ENCODE measurements around the gene CLN5. TPM values are rescaled to one million over a fixed set of nuclear protein-coding genes. Genes with fewer than 3 reads are reported as not detected.

CLN5 gene
- total and polyA plus RNA-seq, 2 of the 4 experiments (the other 2 are of a cell fraction), result 11.3 to 15.1 TPM

DNA sequence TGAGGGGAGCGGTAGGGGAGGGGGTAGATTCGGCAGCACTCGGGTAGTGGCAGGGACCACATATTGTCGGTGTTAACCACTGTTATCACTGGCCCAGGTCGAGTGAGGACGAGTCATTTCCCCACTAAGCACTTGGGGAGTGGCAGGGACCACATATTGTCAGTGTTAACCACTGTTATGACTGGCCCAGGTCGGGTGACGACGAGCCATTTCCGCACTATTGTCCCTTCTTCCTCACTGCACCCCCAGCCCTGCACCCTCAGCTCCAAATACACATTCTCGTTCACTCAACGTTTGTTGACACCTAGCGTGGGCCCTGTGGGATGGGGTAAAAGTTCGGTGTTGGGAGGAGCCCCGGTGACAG lies 467 bp upstream of the CLN5 start:
- Histone ChIP-seq H3K4me2 (ENCODE audit: low read depth, low read length) (peak overlapping the region; percentile 90), H2AFZ (replicated peaks; ENCODE audit: low read length, poor library complexity) (peak overlapping the region; percentile 98), H3K14ac (replicated peaks; ENCODE audit: low read depth, low read length) (peak overlapping the region; percentile 82), H3K36me3 (ENCODE audit: control insufficient read depth, insufficient read depth, low read length) (peaks cover 4% of the 10 kb centered on the region; the same call in 1 of the 2 replicates), H3K9me3 (ENCODE audit: control insufficient read depth, insufficient read depth, low read length) (no peaks in the 10 kb centered on the region), H4K8ac (ENCODE audit: low read depth in 2 of 2, low read length in 2 of 2) (peak overlapping the region; percentile 99), H4K20me1 (ENCODE audit: insufficient read depth, low read length) (no peaks in the 10 kb centered on the region), H3K18ac (ENCODE audit: low read depth, low read length) (peak overlapping the region; percentile 30), H3K4me1 (ENCODE audit: control insufficient read depth, insufficient read depth, low read length) (peaks cover 4% of the 10 kb centered on the region; the same call in 1 of the 2 replicates), H3K9ac (ENCODE audit: low read depth, low read length) (peak overlapping the region; percentile 38), H3K27me3 (ENCODE audit: control insufficient read depth, insufficient read depth, low read length) (peaks cover 4% of the 10 kb centered on the region), H3K56ac (ENCODE audit: extremely low read depth, insufficient read depth, low read length) (peak overlapping the region; percentile 78; the same call in 1 of the 2 replicates), H3K4me3 (ENCODE audit: insufficient read depth, low read depth, low read length) (peak overlapping the region; percentile 83), H2AK9ac (replicated peaks; ENCODE audit: low read depth, low read length, poor library complexity) (peak overlapping the region; percentile 90), H4K91ac (ENCODE audit: insufficient read depth, low read depth, low read length) (peak overlapping the region; percentile 45), H2BK120ac (ENCODE audit: low read depth, low read length) (no peak overlapping the region), H2AK5ac (ENCODE audit: low read depth, low read length) (peak overlapping the region; percentile 88), H2BK5ac (ENCODE audit: low read depth, low read length, poor library complexity, severe bottlenecking) (peak overlapping the region; percentile 1), H3K23ac (ENCODE audit: low read depth, low read length) (peak overlapping the region; percentile 77; the same call in 1 of the 2 replicates), H3K9me1 (ENCODE audit: insufficient read depth, low read length) (peaks cover 7% of the 10 kb centered on the region), H3K4ac (ENCODE audit: low read depth, low read length) (peak overlapping the region; percentile 85), H3K27ac (ENCODE audit: insufficient read depth, low read length) (peak overlapping the region; percentile 53), H3K79me1 (ENCODE audit: low read depth in 1 of 2, low read length in 2 of 2) (peaks cover 23 to 35% of the 10 kb centered on the region in 2 experiments), H2BK20ac (ENCODE audit: low read depth, low read length) (no peak overlapping the region), H2BK15ac (ENCODE audit: low read depth, low read length) (0 out of 3 replicates have a peak overlapping the region, but pooled peaks have one; percentile 4), H4K5ac (ENCODE audit: low read depth, low read length) (peak overlapping the region; percentile 94)
- ATAC-seq (ENCODE audit: low read depth), result no peak
- in situ Hi-C loops (cut with MboI; ENCODE audit: low sequenced_read_pairs), result loop anchor here (25.0 kb wide), 1 partner anchor 1304 kb away; no protein-coding TSS in a partner anchor
- TF ChIP-seq, protein P1, sequence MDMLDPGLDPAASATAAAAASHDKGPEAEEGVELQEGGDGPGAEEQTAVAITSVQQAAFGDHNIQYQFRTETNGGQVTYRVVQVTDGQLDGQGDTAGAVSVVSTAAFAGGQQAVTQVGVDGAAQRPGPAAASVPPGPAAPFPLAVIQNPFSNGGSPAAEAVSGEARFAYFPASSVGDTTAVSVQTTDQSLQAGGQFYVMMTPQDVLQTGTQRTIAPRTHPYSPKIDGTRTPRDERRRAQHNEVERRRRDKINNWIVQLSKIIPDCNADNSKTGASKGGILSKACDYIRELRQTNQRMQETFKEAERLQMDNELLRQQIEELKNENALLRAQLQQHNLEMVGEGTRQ (IDR thresholded peaks at IDR 0.05; ENCODE audit: low read depth, low read length), result no peak
- no peak for TF ChIP-seq RFX5 (IDR thresholded peaks at IDR 0.05; ENCODE audit: low read depth, low read length)
- TF ChIP-seq NFE2L2 (IDR thresholded peaks at IDR 0.05; ENCODE audit: low read depth, low read length), result no peak
- no peak for TF ChIP-seq MXI1 (IDR thresholded peaks at IDR 0.05; ENCODE audit: borderline replicate concordance, low read depth, low read length)
- TF ChIP-seq CHD1 (IDR thresholded peaks at IDR 0.05; ENCODE audit: low read depth, low read length), result no peak
- TF ChIP-seq POLR2A (IDR thresholded peaks at IDR 0.05; ENCODE audit: low read depth, low read length), result no peak
- TF ChIP-seq BHLHE40 (IDR thresholded peaks at IDR 0.05; ENCODE audit: low read depth, low read length), result no peak
- TF ChIP-seq, protein P2, sequence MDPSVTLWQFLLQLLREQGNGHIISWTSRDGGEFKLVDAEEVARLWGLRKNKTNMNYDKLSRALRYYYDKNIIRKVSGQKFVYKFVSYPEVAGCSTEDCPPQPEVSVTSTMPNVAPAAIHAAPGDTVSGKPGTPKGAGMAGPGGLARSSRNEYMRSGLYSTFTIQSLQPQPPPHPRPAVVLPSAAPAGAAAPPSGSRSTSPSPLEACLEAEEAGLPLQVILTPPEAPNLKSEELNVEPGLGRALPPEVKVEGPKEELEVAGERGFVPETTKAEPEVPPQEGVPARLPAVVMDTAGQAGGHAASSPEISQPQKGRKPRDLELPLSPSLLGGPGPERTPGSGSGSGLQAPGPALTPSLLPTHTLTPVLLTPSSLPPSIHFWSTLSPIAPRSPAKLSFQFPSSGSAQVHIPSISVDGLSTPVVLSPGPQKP (IDR thresholded peaks at IDR 0.05; ENCODE audit: borderline replicate concordance, low read depth, low read length), result no peak
- TF ChIP-seq CTCF (conservative IDR thresholded peaks at IDR 0.05; ENCODE audit: low read depth, low read length), result no peak
- no peak for TF ChIP-seq RCOR1 (IDR thresholded peaks at IDR 0.05; ENCODE audit: insufficient replicate concordance, low read length)
- no peak for TF ChIP-seq CEBPB (IDR thresholded peaks at IDR 0.05; ENCODE audit: low read depth, low read length)
- no peak for TF ChIP-seq MAFK (IDR thresholded peaks at IDR 0.05; ENCODE audit: low read depth, low read length)
- no peak for TF ChIP-seq RAD21 (IDR thresholded peaks at IDR 0.05; ENCODE audit: low read length)
- TF ChIP-seq SMC3 (IDR thresholded peaks at IDR 0.05; ENCODE audit: low read depth, low read length), result no peak
- no peak for TF ChIP-seq FOS (IDR thresholded peaks at IDR 0.05; ENCODE audit: low read depth, low read length)
- TF ChIP-seq MAZ (IDR thresholded peaks at IDR 0.05; ENCODE audit: borderline replicate concordance, low read depth, low read length), result no peak
- ChIA-PET CTCF (interaction anchor here (3.7 kb wide), 1 partner anchor 11 kb away, joined by 14 read pairs; no protein-coding TSS in a partner anchor), POLR2A (ENCODE audit: unreplicated experiment) (no interaction called here)
- no peak for DNase-seq
- dilution Hi-C loops (cut with HindIII; ENCODE audit: low sequenced_read_pairs, unreplicated experiment), result no loop called here
- no TSS peak for BruUV-seq (replicated peaks)
- intact Hi-C loops (cut with micrococcal nuclease), result loop anchor here (5.0 kb wide), 1 partner anchor 834 kb away; no protein-coding TSS in a partner anchor
- 20% methylated on average over 2 of the region's 15 CpGs; no CpG with 5 or more reads in 1 of the 2 experiments for WGBS, 2 experiments (ENCODE audit: extremely low coverage in 2 of 2, insufficient read length in 1 of 2)
